ENCODE results near the gene SLC52A3. TPM values are rescaled to one million over a fixed set of nuclear protein-coding genes. Genes with fewer than 3 reads are reported as not detected.

SLC52A3 gene
- total and polyA plus RNA-seq, 2 donors (not counting 3 experiments of a cell fraction or from before 2014, with no cell fraction given): not detected

DNA sequence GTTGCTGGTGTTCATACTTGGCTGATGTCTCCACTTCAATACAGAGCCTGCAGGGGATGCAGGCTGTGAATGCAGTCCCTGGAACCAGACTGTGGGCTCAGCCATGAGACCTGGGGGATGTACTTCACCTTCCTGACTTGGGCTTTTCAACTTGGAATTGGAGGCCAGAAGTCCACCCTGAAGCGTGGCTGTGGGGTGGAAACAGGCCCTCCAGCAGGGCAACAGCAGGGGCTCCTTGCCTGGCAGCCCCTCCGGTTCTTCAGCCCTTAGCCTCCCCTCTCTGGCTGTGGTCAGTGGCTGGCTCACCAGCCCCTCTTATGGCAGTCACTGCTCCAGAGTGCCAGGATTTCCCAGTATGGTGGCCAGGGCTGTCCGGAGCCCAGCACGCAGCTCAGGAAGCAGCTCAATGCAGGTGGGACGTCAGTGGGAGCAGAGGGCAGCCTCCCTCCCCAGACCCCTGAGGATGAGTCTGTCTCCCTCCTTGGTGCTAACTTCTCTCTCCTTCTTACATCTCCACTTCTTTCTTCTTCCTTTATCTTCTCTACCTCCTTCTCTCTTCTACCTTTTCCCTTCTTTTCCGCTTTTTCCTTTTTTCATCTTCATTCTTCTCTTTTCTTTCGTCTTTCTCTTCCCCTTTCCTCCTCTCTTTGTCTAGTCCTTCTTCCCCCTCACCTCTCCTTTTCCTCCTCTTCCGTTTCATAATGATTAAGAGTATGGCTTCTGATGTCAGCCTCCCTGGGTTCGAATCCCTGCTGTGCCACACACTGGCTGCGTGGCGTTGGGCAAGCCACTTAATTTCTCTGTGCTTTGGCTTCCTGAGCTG, 45.3 kb downstream of the SLC52A3 start:
- H3K27ac ChIP-seq (ENCODE audit: insufficient read depth, low read depth, low read length): no peak overlapping the region
- DNase-seq (ENCODE audit: low read depth, low spot score) (no peak), FAIRE-seq (no peak)
- H3K4me2 ChIP-seq (ENCODE audit: insufficient read depth, low read length): no peak overlapping the region
- no peaks in the 10 kb centered on the region for H3K9me1 ChIP-seq (replicated peaks; ENCODE audit: control insufficient read depth, extremely low read depth, insufficient read depth, low read length)
- H3K79me2 ChIP-seq (ENCODE audit: control insufficient read depth, insufficient read depth, low read length): no peaks in the 10 kb centered on the region
- no peak for TF ChIP-seq POLR2AphosphoS5 (IDR thresholded peaks at IDR 0.05; ENCODE audit: insufficient read depth, low read depth, low read length)
- TF ChIP-seq, protein P1, sequence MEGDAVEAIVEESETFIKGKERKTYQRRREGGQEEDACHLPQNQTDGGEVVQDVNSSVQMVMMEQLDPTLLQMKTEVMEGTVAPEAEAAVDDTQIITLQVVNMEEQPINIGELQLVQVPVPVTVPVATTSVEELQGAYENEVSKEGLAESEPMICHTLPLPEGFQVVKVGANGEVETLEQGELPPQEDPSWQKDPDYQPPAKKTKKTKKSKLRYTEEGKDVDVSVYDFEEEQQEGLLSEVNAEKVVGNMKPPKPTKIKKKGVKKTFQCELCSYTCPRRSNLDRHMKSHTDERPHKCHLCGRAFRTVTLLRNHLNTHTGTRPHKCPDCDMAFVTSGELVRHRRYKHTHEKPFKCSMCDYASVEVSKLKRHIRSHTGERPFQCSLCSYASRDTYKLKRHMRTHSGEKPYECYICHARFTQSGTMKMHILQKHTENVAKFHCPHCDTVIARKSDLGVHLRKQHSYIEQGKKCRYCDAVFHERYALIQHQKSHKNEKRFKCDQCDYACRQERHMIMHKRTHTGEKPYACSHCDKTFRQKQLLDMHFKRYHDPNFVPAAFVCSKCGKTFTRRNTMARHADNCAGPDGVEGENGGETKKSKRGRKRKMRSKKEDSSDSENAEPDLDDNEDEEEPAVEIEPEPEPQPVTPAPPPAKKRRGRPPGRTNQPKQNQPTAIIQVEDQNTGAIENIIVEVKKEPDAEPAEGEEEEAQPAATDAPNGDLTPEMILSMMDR (IDR thresholded peaks at IDR 0.05; ENCODE audit: extremely low read depth in 1 of 2, insufficient read depth in 1 of 2, low read depth in 1 of 2, low read length in 2 of 2): no peak
- TF ChIP-seq JUN (IDR thresholded peaks at IDR 0.05; ENCODE audit: borderline replicate concordance, insufficient read depth, insufficient read length, low read depth): no peak
- no peak for TF ChIP-seq FOS (IDR thresholded peaks at IDR 0.05; ENCODE audit: borderline replicate concordance, insufficient read depth, low read length)
- no peak for TF ChIP-seq MYC (IDR thresholded peaks at IDR 0.05; ENCODE audit: low read depth, low read length)
- no peak for TF ChIP-seq EZH2 (IDR thresholded peaks at IDR 0.05; ENCODE audit: borderline replicate concordance, low read depth, low read length, severe bottlenecking)
- no peak for TF ChIP-seq GATA2 (IDR thresholded peaks at IDR 0.05; ENCODE audit: insufficient read depth, insufficient read length, low read depth, low read length)
- TF ChIP-seq, protein P2, sequence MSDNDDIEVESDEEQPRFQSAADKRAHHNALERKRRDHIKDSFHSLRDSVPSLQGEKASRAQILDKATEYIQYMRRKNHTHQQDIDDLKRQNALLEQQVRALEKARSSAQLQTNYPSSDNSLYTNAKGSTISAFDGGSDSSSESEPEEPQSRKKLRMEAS (IDR thresholded peaks at IDR 0.05; ENCODE audit: insufficient read depth, insufficient read length): no peak
- TF ChIP-seq POLR2A (IDR thresholded peaks at IDR 0.05; ENCODE audit: low read depth, low read length): no peak
- no peaks in the 10 kb centered on the region for H3K9me3 ChIP-seq (replicated peaks; ENCODE audit: control insufficient read depth, insufficient read depth, low read length)
- H3K4me3 ChIP-seq (replicated peaks in 1 of 3; ENCODE audit: insufficient read depth in 1 of 3, low read depth in 1 of 3, low read length in 3 of 3): no peak overlapping the region
- ChIA-PET CTCF (interaction anchor here (0.6 to 1.1 kb wide), 2 partner anchors 16 kb away, joined by 3 to 4 read pairs; no protein-coding TSS in a partner anchor), POLR2A (no interaction called here)
- H3K36me3 ChIP-seq (ENCODE audit: control insufficient read depth in 2 of 2, extremely low read depth in 1 of 2, insufficient read depth in 2 of 2, low read length in 2 of 2): no peaks in the 10 kb centered on the region
- intact Hi-C loops (cut with micrococcal nuclease) (no loop called here), dilution Hi-C loops (cut with MboI; ENCODE audit: extremely low pct_ligation_motif_present, low sequenced_read_pairs) (no loop called here)
- no peak overlapping the region for H2AFZ ChIP-seq (ENCODE audit: low read depth, low read length)
- H4K20me1 ChIP-seq (replicated peaks; ENCODE audit: control insufficient read depth, extremely low read depth, insufficient read depth, low read length): no peaks in the 10 kb centered on the region
- no peak overlapping the region for H3K9ac ChIP-seq (replicated peaks; ENCODE audit: extremely low read depth, insufficient read depth, low read length)
- H3K4me1 ChIP-seq (ENCODE audit: control insufficient read depth, extremely low read depth, insufficient read depth, low read length): no peaks in the 10 kb centered on the region
- peaks cover 12 to 13% of the 10 kb centered on the region in 2 experiments for H3K27me3 ChIP-seq (ENCODE audit: control insufficient read depth in 2 of 2, insufficient read depth in 2 of 2, low read length in 2 of 2)
- no TSS peak for BruUV-seq (replicated peaks)
